ENCODE measurements around the gene CDHR1. TPM values are rescaled to one million over a fixed set of nuclear protein-coding genes. Genes with fewer than 3 reads are reported as not detected.

The CDHR1 gene
- total and polyA plus RNA-seq, 2 of the 8 experiments (the other 6 are each of a cell fraction or from before 2014, with no cell fraction given), result 3.9 to 10.5 TPM

DNA sequence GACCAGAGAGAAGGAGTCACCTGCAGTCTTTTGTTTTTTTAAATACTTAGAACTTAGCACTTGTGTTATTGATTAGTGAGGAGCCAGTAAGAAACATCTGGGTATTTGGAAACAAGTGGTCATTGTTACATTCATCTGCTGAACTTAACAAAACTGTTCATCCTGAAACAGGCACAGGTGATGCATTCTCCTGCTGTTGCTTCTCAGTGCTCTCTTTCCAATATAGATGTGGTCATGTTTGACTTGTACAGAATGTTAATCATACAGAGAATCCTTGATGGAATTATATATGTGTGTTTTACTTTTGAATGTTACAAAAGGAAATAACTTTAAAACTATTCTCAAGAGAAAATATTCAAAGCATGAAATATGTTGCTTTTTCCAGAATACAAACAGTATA, 41.6 kb upstream of the CDHR1 start (continued):
- TF ChIP-seq RNF2 (IDR thresholded peaks at IDR 0.05; ENCODE audit: borderline replicate concordance, low read depth, low read length, missing control alignments, poor library complexity, severe bottlenecking), result no peak

Measured in H1 (cell line).